HG03025 (cell line): ENCODE results near the gene ZNF608.

Experiments
- ATAC-seq: cut with Tn5 transposase; IDR thresholded peaks from one replicate; pipeline ENCODE4 v1.9.1; 2021; ENCODE audit warnings: mild to moderate bottlenecking, moderate library complexity; ENCODE audit not compliant: unreplicated experiment, low FRiP score

ZNF608 gene, protein sequence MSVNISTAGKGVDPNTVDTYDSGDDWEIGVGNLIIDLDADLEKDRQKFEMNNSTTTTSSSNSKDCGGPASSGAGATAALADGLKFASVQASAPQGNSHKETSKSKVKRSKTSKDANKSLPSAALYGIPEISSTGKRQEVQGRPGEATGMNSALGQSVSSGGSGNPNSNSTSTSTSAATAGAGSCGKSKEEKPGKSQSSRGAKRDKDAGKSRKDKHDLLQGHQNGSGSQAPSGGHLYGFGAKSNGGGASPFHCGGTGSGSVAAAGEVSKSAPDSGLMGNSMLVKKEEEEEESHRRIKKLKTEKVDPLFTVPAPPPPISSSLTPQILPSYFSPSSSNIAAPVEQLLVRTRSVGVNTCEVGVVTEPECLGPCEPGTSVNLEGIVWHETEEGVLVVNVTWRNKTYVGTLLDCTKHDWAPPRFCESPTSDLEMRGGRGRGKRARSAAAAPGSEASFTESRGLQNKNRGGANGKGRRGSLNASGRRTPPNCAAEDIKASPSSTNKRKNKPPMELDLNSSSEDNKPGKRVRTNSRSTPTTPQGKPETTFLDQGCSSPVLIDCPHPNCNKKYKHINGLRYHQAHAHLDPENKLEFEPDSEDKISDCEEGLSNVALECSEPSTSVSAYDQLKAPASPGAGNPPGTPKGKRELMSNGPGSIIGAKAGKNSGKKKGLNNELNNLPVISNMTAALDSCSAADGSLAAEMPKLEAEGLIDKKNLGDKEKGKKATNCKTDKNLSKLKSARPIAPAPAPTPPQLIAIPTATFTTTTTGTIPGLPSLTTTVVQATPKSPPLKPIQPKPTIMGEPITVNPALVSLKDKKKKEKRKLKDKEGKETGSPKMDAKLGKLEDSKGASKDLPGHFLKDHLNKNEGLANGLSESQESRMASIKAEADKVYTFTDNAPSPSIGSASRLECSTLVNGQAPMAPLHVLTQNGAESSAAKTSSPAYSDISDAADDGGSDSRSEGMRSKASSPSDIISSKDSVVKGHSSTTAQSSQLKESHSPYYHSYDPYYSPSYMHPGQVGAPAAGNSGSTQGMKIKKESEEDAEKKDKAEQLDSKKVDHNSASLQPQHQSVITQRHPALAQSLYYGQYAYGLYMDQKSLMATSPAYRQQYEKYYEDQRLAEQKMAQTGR (N-terminal part only)

DNA sequence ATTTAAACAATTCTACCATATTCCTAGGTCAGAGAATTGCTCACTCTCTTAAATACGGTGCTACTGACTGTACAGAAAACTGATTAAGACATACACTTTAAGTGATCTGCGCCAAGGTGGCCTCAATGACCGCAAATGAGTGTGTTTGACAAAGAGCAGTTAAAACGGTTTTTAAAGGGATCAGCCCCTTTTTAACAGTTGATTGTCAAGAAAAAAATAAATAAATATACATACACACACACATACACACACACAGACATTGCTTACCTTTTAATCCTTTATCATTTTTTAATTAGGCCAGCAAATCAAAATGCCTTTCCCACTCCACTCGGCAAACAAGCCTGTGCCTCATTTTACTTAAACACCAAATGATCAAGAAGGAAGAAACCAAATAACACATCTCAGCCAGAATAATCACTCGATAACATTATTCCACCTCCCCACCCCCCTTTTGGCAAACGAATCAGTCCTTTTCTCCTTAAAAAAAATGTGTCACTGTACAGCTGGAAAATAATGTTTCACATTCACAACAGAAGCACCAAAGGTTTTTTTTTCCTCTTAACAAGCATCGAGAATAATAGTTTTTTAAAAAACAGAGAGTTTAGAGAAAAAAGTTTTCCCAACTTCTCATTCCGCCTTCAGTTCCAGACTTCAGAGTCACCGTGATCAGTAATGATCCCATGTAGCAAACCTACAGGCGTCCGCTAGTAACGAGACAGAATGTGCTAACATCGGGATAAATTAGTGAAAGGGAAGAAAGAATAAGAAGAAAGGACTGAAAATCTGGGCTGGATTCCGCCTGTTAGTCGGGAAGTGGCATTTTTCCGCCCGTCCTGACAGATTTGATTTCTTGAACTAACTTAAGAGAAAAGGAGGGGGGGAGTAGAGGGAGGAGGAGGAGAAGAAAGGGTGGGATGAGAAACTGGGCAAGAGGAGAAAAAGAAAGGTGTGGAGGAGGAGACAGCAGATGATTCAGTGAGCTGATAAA is at the start of gene ZNF608:
Gene ZNF608 (minus strand): TSS at position 712 of the 988 bp plus-strand sequence. CDS start 1,650 bp downstream, outside the sequence.
- no peak for ATAC-seq

DNA sequence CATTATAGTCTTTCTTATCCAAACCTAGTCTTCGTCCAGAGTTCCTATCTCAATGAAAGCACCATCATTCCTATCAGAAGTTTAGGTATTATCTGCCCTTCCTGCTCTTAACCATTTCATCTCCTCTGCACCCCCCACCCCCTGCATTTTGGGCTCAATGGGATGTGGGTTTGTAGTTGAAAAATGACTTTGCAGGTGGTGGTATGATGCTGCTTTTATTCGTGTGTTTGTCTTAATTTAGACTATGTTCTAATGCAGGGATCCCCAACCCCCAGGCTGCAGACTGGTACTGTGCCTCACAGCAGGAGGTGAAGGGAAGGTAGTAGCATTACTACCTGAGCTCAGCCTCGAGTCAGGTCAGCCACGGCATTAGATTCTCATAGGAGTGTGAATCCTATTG is 49.4 kb upstream of the ZNF608 start:
- no peak for ATAC-seq

DNA sequence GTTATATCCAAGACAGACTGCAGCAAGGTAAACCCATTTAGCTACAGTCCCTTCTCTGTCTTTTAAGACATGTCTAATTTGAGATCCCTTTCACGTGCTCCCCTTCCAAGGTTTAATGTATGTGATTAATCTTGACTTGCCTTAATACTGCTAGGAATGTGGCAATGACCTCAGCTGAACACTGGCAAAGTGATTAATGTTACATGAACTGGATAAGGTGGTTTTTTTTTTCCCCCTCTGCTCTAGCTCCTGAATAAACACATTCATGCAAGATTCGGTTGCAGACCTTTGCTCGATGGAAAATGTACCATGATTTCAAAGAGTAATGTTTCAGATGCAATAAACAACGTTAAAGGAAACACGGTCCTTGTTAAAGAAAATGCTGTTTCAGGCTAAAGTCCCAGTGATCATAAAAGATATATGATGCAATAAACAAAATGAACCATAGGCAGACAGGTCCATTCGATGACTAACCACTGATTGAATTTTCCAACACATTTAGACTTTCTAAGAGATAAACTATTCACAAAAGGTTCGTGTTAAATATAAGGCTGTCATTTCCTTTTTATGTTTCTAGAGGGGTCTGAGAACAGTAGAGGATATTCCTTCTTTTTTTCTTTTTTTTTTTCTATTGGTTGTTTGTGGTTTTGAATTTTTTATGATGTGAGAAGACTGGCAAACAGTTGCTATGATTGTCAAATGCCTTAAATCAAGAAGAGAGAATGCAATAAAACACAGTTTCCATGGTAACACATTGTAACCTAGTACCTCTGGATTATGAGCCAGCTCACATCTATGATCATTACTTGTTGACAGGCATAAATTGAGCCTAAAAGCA is 44.7 kb upstream of the ZNF608 start:
- ATAC-seq: no peak

DNA sequence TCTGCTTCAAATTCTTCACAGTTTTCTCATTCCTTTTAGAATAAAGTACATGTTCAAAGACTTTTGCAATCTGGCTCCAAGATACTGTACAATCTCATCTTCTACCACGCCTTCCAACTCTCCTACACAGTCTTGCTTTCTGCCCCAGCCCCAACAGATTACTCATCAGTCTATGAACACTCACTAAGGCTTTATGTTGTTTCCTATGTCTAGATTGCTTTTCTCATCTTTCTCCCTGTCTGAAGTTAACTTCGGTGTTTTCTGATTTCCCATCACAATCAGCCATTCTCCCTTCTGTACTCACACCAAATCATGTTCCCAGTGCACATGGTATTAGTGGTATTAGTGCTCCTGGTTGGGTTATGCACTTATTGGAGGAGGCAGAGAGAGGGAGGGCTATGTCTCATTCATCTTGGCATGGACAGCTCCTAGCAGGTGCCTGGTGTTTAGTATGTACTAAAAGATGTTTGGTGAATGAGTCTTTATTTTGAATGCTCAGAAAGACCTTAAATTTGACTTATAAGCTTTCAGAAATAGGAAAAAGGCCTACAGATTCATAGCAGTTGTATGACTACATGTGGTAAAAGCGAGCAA is 44.0 kb upstream of the ZNF608 start:
- no peak for ATAC-seq

DNA sequence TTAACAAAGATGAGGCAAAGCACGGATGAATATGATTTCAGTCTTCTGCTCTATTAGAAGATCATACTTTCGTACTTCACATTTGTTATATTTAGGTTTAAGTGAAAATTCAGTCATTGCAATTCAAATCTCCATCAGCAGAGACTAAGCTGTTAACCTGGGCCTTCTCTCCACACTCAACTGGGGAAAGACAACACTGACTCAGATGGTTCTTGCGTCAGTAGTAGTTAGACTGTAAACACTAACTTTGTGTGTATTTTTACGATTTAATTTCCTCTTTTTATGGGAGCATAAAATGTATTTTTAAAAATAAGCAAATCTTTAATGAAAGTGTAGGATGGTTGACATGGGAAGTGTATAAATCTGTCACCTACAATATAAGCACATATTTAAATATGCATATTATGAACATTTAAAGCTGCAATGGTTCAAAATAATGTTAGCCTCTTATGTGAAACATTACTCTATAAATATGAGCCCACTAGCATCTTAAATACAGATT is 42.7 kb upstream of the ZNF608 start:
- ATAC-seq: no peak

DNA sequence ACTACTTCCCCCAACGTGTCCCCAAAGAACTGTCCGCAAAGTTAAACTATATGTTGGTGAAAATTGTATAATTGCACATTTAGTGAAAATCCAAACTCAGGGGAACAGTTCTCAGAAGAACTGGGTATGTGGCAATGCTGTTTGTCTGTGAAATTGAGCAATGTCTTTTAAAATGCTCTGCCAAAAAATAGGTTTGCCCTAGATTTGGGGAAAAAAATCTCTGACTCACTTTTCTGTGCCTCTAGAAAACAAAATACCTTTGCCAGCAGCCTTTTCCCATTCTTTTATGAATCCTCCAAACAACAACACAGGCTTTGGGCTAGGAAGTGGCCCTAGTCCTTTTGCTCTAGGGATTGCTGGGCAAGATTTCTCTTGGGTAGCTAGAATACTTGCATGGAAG is 37.4 kb upstream of the ZNF608 start:
- ATAC-seq: no peak

DNA sequence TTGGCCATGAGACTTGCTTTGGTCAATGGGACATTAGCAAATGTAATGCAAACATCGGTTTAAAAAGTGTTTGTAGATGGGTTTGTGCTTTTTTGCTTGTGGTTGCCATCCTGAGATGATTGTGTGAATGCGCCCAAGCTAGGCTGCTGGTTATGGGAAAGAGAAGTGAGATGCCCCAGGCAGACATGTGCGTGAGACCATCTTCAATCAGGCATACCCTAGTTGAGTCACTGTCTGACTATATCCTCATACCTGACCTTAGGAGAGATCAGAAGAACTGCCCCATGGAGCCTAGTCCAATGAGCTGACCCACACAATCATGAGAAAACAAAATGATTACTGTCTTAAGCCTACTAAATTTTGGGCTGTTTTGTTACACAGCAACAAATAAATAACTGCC is 36.8 kb upstream of the ZNF608 start:
- ATAC-seq: no peak

DNA sequence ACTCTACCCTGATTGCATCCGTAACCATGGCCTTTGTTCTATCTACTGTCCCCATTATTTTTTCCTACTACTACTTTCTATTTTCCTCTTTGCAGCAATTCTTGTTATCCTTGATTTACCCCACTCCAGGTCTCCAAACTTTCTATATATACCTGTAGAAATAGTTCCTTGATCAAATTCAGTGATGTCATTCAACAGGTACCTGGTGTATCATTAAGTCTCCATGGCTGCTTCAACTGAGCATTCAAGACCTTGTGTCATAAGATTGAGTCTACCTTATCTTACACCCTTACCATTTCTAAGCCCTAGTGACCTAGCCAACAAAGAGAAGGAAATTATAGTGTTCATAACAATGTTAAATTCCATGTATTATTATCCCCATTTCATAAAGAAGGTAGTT is 35.8 kb upstream of the ZNF608 start:
- ATAC-seq: no peak

DNA sequence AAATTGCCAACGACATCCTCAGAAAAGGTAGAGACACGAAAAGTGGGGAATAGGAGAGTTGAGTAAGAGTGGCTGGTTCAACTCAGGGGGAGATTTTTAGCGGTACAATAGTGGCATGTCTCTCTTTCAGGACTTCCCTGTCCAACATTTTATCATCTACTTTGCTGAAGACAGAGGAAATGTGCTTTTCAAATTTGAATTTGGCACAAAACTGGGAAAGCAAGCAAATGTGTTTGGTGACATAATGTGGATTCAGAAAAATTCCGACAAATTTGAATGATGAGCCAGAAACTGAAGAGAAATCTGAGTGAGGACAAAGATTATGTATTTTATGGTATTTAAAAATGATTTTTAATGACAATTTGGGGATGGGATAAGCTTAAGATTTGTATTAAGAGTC is 33.6 kb upstream of the ZNF608 start:
- ATAC-seq: no peak

DNA sequence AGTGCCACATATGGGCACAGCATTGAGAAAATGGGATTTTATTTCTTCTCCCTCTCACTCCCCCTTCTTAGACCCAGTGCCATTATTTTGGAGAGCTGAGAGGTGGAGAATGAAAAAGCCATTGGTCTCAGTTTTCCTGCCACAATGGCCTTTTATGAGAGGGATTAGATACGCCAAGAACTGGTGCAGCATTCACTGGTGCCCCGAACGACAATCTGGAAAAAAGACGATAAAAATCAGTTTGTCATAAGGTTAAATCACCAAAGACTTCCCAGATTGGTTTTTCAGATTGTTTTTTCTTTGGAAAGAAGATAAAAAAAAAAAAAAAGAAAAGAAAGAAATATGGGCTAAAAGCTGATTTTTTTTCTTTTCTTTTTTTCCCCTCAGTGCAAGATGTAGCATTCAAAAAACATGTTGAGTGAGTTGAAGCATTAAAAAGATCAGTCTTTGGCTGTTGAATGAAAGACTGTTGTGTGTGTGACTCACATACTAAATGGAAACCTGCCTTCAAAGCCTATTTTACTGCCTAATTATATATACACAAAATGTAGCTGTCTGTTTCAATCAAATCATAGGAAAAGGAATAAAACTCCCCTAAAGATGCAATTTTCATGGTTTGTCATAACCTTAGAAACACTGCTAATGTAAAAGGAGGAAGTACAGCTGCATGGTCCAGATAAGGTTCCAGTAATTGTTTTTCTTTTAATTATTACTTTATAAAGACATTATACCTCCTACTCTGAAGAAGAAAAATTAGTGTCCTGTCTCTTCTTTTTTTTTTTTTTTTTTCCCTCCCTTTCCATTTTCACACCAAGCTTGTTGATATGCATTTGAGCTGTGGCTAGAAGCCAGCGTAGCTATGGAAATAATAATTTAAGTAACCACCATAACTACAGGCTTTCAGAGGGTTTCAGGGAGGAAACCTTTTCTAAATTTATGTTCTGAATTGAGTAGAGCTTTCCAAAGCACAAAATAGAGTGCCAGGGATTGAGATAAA is 27.2 kb upstream of the ZNF608 start:
- no peak for ATAC-seq

DNA sequence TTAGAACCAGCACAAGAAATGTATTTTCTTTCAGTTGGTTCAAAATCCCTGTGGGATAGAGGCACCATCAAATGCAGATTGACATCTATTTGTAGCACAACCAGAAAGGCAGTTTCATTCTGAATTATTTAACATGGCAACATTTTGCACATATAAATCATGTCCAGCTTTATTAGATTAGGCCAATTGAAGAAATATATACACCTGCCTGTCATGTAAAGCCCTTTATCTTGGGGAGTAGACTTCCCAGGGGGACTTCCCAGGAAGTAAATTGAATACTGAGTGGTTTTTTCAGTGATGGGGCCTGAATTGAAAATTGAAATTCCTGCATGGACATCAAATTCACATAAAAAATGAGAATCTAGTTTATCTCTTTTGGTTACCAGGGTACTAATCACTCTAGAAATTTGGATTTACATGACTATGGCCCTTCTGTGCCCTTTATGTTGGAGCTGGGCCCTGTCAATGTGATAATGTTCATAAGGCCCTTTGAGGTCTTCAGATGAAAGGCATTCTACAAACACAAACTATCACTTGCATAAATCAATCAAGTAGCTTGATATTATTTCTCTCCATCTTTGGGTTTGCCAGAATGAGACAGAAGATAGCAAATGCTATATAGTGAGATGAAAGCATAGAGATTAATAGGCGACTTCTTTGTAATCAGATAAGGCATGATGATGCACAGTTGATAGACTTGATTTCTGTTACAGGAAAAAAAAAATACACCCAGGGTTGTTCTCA is 26.2 kb upstream of the ZNF608 start:
- ATAC-seq: no peak

DNA sequence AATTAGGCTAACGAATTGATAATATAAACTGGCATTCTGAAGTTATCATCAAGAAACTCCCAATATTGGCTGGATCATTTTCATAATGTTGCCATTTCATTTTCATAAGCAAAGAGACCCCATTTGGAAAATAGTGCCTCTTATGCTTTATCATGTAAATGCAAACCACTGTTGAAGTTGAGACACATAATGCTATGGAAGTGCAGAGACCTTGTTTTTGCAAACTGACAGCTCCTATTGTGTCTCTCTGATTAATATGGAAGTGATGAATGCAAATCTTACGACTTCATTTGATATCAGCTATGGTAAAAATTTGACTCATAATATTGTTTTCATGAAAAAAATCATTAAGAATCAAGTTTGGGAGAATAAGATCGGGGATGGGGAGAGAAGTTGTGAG is 25.3 kb upstream of the ZNF608 start:
- no peak for ATAC-seq

DNA sequence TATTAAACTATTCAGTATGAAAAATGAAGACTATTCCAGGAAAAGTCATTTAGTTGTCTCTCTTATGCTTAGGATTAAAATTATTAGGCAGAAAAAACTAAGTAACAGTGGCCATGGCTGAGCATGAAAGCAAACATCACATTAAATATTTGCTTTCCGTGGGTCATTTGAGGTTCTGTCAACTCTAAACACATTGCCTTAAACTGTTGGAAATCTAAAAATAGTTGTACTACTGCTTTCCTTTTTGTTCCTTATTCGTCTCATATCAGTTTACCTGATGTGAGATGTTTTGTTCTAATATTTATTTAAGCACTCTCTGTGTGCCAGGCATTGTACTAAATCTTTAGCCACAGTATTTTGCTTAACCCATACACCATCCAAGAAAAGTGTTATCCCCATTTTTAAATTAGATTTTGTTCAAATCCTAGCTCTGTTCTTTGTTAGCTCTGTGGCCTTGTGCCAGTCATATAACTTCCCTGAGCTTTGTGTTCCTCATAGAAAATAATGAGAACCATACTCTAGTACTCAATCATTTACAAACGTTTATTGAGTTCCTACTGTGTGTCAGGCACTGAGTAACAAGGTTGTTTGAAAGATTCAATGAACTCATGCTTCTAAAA is 18.7 kb upstream of the ZNF608 start:
- ATAC-seq: no peak

DNA sequence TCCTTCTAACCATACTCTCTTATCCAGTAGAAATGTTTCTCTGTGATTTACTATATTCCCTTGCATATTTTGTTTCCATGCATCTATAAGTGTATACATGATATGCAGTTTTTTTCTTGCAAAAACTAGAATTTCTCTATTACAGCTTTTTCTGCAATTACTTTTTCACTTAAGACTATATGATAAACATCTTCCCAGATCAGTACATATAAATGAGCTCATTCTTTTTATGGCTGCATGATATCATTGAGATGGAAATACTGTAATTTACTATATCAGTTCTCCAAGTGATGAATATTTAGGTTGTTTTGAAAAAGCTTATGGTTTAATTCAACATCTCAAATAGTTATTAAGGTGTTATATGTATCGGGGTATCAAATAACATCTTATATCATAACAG is 18.1 kb upstream of the ZNF608 start:
- ATAC-seq: no peak

DNA sequence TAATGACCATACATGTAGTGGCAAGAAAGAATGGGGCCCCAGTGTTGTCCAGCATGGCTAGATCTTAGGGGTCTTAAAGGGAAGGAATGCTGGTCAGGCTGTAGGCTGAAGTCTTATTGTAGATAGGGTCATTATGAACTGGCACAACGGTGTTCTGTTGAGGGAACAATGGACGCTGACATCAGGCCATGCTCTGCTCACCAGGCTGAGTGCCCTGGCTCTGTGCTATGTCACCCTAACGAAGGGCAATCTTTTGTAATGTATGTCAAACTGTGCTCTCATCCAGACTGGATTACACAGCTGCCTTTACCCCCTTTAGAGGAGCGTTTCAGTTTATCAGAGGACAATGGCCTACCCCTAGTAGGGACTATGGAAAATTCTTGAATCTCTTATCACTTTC is 14.6 kb upstream of the ZNF608 start:
- ATAC-seq: no peak

DNA sequence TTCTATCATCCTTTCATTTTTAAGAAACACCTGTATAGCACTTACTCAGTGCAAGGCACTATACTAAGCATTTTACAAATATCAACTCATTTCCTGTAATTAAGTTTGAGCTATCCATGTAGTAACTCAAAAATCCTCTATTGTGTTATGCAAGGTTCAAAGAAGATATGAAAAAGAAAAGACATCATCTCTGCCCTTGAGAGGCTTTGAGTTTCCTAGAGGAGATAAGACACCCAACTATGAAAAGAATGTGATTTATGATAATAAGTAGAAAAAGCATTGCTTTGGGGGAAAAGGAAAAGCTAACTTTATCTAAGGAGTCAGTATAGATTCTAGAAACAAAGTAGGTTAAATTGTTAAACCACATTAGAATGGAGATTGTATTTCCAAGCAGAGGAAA is 14.2 kb upstream of the ZNF608 start:
- ATAC-seq: no peak
